CD4-positive, alpha-beta T cell treated with Interleukin-1 beta for 1 hour (primary cell): ENCODE data around the gene SLC7A6OS.

Experiments used
- DNase-seq, 2 donors: peaks; one replicate each; pipeline ENCODE4 v3.0.0-alpha.2; 2020 to 2022

SLC7A6OS gene

DNA sequence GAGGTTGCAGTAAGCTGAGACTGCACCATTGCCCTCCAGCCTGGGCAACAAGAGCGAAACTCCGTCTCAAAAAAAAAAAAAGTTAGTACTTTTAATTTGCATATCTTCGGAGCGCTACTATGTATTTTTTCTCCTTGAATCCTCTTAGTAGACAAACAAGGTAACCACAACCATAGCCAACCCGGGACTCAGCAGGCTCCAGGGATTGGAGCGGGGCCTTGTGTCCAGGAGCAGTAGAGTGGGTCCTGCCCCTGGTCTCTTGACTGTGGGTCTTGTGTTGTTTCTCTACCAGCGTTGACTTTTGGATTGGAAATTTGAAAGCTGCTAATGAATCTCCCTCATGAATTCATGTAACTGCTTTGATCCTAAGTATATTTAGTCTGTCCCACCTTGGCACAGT is 32.4 kb upstream of the SLC7A6OS start:
- DNase-seq: no peak

- no peak for DNase-seq
Measured at GRCh38 chr16:68342620-68343019, 31.9 kb upstream of the SLC7A6OS start.

GRCh38 chr16:68339214-68339613 is 28.5 kb upstream of the SLC7A6OS start:
- no peak for DNase-seq

DNA sequence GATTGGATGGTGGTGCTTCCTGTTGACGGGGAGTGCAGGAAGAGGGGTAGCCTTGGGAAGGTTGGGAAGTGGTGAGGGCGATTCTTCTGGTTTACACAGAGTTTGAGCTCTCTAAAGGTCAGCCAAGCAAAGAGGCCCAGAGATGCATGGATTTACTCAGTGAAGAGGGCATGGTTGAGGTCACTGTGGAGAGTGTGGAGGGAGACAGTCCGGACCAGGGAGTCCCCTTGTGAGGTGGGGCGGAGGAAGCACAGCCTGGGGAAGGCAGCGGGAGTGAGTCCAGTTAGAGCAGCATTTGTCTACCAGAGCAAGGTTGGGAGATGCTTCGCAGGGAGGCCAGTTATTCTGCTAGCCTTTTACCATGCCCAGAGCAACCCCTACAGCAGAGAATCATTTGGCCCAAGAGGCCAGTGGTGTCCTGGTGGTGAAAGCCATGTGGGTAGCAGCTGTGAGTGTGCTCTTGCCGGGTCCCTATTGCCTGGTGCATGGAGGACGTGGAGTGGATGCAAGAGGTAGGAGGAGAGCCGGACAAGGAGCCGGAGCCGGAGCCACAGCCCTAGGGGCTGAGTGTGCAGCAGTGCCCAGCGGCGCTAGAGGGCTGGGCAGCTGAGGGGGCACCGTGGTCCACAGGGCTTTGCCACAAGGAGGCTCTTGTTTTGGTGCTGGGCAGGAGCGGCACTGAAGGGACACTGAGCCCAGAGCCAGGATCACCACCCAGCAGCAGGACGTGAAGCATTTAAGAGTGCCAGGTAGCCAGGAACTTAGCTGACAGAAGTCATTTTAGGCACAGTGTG is 27.8 kb upstream of the SLC7A6OS start:
- no peak for DNase-seq

- no peak for DNase-seq
Measured at GRCh38 chr16:68335175-68335574, 24.4 kb upstream of the SLC7A6OS start.

GRCh38 chr16:68332411-68333121 is 21.8 kb upstream of the SLC7A6OS start:
- DNase-seq: peak in 1 of 2 donors; percentile 11

GRCh38 chr16:68331879-68332410 is 21.2 kb upstream of the SLC7A6OS start:
- no peak for DNase-seq

GRCh38 chr16:68328860-68329390 is 18.2 kb upstream of the SLC7A6OS start:
- no peak for DNase-seq

GRCh38 chr16:68328151-68328859 is 17.6 kb upstream of the SLC7A6OS start:
- peak; percentile 79 to 84 for DNase-seq

- no peak for DNase-seq
Measured at GRCh38 chr16:68324780-68325357, 14.1 kb upstream of the SLC7A6OS start.

DNA sequence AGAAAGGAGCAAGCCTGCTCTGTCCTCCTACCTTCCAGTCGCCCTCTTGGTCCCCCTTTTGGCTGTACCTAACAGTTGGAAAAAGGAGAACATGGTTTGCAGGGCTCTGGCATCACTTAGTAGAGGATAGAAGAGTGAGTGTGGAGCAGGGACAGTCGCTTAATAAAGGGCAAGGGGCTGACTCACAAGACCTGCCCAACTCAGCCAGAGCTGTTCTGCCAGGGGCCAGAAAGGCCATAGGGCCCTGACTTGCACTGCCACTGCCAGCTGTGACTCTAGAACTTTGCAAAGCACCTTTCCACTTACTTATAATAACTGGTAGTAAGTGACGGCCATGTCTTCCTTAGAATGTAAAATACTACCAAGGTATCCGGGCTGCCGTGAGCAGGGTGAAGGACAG is 13.6 kb upstream of the SLC7A6OS start:
- no peak for DNase-seq

DNA sequence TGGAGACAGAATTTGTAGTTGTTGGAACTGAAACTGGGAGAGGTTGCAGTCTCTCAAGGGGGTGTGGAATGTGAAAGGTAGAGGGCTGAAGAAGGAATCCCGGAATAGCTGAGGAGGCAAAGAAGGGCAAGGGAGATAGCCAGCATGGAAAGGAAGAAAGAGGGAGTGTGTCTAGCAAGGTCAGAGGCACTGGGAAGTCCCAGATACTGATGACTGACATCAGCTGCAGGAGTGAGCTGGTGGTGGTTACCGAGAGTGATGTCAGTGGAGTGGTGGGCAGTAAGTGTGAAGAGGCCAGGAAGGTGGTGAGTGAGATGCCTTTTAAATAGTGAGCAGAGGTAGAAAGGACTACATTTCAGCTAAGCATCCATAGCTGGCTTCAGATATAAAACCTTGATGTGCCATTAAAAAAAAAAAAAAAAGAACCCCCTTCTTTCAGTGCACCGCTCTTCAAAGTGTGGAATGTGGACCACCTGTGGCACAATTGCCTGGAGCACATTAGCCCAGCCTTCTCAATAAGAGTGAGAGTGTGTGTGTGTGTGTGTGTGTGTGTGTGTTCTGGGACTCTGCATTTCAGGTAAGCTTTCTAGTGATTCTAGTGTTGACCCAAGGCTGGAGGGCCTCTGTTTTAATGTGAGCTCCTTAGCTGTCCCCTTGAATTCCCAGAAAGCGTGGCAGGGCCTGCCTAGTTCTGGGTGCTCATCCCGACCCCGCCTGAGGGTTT is 8.6 kb upstream of the SLC7A6OS start:
- DNase-seq: no peak

DNA sequence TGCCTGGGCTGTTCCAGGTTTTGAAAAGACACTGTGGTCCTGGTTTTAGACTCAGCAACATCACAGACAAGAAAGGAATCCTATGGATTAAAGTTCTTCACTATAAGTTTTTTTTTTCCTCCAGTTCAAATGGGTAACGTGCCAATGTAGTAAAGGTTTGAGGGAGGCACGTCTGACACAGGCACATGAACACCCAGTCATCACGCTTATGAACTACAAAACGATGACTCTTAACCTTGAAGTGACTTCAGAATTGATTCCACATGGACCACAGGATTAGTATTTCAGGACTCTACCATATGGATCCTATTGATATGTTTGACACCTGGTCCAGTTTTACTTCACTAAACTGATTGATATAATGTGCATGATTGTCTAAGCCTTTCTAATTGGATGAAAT is 2.4 kb upstream of the SLC7A6OS start:
- no peak for DNase-seq

- DNase-seq: no peak
Measured at GRCh38 chr16:68310437-68310773, 341 bp downstream of the SLC7A6OS start.

DNA sequence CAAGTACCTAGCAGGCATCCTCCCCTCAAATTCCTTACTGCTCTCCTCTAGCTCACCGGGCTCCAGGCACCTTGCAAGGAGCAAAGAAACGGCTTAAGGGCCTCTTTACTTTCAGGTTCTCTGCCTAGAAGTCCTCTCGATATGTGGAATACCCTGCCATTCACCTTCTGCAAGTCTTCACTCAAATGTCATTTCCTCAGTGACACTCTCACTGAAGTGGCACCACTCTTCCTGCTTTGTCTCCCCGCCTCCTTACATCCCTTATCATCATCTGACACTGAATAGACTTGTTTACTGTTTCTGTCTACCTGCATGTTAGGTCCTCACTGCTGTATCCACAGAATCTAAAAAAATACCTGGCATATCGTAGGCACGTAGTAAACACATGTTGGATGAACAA is 947 bp downstream of the SLC7A6OS start:
- DNase-seq: no peak

GRCh38 chr16:68306633-68307032 is 4.1 kb downstream of the SLC7A6OS start:
- no peak for DNase-seq

GRCh38 chr16:68300734-68301459 is 9.8 kb downstream of the SLC7A6OS start:
- DNase-seq: no peak

GRCh38 chr16:68299571-68300453 is 10.9 kb downstream of the SLC7A6OS start:
- DNase-seq: no peak

GRCh38 chr16:68298907-68299561 is 11.7 kb downstream of the SLC7A6OS start:
- no peak for DNase-seq

GRCh38 chr16:68298312-68298711 is 12.4 kb downstream of the SLC7A6OS start:
- no peak for DNase-seq
